HepG2 (cell line): ENCODE results near the gene TXNDC2.

Experiments used
- HOXA9 ChIP-seq: sonication (generic); formaldehyde crosslinking; IDR thresholded peaks from 2 replicates; pipeline ENCODE4 v1.8.1; 2022; ENCODE audit warnings: missing genetic modification reagents, mild to moderate bottlenecking, moderate library complexity, borderline replicate concordance
- SMARCE1 ChIP-seq: fragments of 450-650 bp; IDR thresholded peaks from 2 replicates; pipeline ENCODE4 v1.6.1; 2017; ENCODE audit warnings: borderline replicate concordance
- ZNF780A ChIP-seq: sonication (generic); formaldehyde crosslinking; IDR thresholded peaks from 2 replicates; pipeline ENCODE4 v1.8.0; 2022; ENCODE audit warnings: mild to moderate bottlenecking, missing genetic modification reagents, moderate library complexity
- TF ChIP-seq, protein P1 (sequence below): sonication (generic); formaldehyde crosslinking; conservative IDR thresholded peaks from 2 replicates; pipeline ENCODE4 v1.4.0; 2020; ENCODE audit warnings: missing genetic modification reagents
- TF ChIP-seq, protein P2 (sequence below), 2 experiments: fragments of 450-650 bp in 1 of 2; sonication (generic) in 1 of 2; formaldehyde crosslinking; IDR thresholded peaks; 2 replicates each; pipeline versions ENCODE4 v1.5.0 to v1.8.0; 2020 to 2022; ENCODE audit warnings: mild to moderate bottlenecking in 1 of 2, missing genetic modification reagents in 1 of 2

DNA sequence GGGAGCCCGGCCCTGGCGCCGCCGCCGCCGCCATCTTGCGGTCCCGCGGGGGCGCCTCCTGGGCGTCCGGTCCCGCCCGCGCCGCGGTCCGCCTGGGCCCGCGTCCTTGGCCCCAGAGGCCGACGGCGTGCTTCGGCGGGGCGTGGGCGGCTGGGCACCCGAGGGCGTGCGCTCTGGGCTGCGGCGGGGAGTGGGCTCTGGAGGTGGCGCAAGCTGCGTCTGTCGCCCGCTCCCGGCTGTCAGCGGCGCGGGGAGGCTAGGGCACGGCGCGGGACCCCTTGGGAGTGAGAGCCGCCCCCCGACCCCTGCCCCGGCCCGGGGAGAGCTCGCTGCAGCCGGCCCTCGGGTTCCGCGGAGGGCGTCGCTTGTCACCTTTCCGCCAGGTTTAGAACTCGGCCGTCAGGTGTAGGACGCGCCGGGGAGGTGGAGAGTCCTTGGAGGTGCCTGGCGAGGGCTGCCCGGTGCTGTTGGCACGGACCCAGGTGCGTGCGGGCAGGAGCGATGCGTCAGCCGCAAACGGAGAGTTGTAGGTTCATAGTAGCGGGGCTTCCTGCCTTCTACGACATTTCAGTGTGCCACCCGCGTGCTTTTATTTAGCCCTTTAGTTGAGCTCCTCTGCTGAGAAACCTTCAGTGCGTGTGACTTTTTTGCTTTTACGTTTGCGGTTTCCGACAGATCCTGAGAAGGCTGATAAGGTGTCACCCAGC is 29.0 kb downstream of the TXNDC2 start:
- TF ChIP-seq SMARCE1 (no peak), ZNF780A (CRISPR knock-in tag) (no peak), HOXA9 (CRISPR knock-in tag) (no peak)
- TF ChIP-seq, protein P1, sequence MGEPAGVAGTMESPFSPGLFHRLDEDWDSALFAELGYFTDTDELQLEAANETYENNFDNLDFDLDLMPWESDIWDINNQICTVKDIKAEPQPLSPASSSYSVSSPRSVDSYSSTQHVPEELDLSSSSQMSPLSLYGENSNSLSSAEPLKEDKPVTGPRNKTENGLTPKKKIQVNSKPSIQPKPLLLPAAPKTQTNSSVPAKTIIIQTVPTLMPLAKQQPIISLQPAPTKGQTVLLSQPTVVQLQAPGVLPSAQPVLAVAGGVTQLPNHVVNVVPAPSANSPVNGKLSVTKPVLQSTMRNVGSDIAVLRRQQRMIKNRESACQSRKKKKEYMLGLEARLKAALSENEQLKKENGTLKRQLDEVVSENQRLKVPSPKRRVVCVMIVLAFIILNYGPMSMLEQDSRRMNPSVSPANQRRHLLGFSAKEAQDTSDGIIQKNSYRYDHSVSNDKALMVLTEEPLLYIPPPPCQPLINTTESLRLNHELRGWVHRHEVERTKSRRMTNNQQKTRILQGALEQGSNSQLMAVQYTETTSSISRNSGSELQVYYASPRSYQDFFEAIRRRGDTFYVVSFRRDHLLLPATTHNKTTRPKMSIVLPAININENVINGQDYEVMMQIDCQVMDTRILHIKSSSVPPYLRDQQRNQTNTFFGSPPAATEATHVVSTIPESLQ (CRISPR knock-in tag): no peak
- TF ChIP-seq, protein P2, sequence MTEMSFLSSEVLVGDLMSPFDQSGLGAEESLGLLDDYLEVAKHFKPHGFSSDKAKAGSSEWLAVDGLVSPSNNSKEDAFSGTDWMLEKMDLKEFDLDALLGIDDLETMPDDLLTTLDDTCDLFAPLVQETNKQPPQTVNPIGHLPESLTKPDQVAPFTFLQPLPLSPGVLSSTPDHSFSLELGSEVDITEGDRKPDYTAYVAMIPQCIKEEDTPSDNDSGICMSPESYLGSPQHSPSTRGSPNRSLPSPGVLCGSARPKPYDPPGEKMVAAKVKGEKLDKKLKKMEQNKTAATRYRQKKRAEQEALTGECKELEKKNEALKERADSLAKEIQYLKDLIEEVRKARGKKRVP (CRISPR knock-in tag; IDR thresholded peaks at IDR 0.05): no peak
